GM08714 (cell line): ENCODE results near the gene IFFO2.

Experiments
- H3K4me3 ChIP-seq: fragments of 200-500 bp; sonication (Bioruptor generic); 2 replicates; pipeline ENCODE4 v1.5.1; 2014; ENCODE audit warnings: mild to moderate bottlenecking, low read length, inconsistent platforms
- ZNF274 ChIP-seq: IDR thresholded peaks from 2 replicates; pipeline ENCODE4 v1.6.1; 2012; ENCODE audit warnings: mild to moderate bottlenecking, low read depth, low read length

Gene IFFO2

GRCh38 chr1:18941221-18942141, 15.0 kb downstream of the IFFO2 start:
- no peak for TF ChIP-seq ZNF274
- H3K4me3 ChIP-seq: no peak overlapping the region

- TF ChIP-seq ZNF274: no peak
Measured at GRCh38 chr1:18940303-18941020, 16.0 kb downstream of the IFFO2 start.

GRCh38 chr1:18939398-18940302, 16.8 kb downstream of the IFFO2 start:
- TF ChIP-seq ZNF274: no peak
- H3K4me3 ChIP-seq: no peak overlapping the region

More at GRCh38 chr1:18940303-18941020, 16.0 kb downstream of the IFFO2 start:
- H3K4me3 ChIP-seq: no peak overlapping the region

GRCh38 chr1:18938707-18939070, 17.8 kb downstream of the IFFO2 start:
- TF ChIP-seq ZNF274: no peak
- H3K4me3 ChIP-seq: no peak overlapping the region

- TF ChIP-seq ZNF274: no peak
- H3K4me3 ChIP-seq: no peak overlapping the region
Measured at GRCh38 chr1:18938008-18938706, 18.3 kb downstream of the IFFO2 start.

- no peak for TF ChIP-seq ZNF274
- no peak overlapping the region for H3K4me3 ChIP-seq
Measured at GRCh38 chr1:18937539-18937938, 18.9 kb downstream of the IFFO2 start.

GRCh38 chr1:18936814-18937481, 19.5 kb downstream of the IFFO2 start:
- no peak for TF ChIP-seq ZNF274
- no peak overlapping the region for H3K4me3 ChIP-seq

GRCh38 chr1:18936471-18936813, 20.0 kb downstream of the IFFO2 start:
- H3K4me3 ChIP-seq: no peak overlapping the region
- no peak for TF ChIP-seq ZNF274

- no peak for TF ChIP-seq ZNF274
- H3K4me3 ChIP-seq: no peak overlapping the region
Measured at GRCh38 chr1:18934205-18935000, 22.1 kb downstream of the IFFO2 start.

GRCh38 chr1:18932879-18933278, 23.6 kb downstream of the IFFO2 start:
- TF ChIP-seq ZNF274: no peak
- H3K4me3 ChIP-seq: no peak overlapping the region

- no peak for TF ChIP-seq ZNF274
- no peak overlapping the region for H3K4me3 ChIP-seq
Measured at GRCh38 chr1:18932387-18932786, 24.1 kb downstream of the IFFO2 start.

- TF ChIP-seq ZNF274: no peak
- H3K4me3 ChIP-seq: no peak overlapping the region
Measured at GRCh38 chr1:18931730-18932129, 24.7 kb downstream of the IFFO2 start.
